GM23338 (cell line): Measurements from ENCODE around the gene P2RY12. TPM values are rescaled to one million over a fixed set of nuclear protein-coding genes. Genes with fewer than 3 reads are reported as not detected.

Source experiments
- ATAC-seq: fragments of 200-7000 bp; cut with Tn5 transposase; 3 replicates; pipeline ENCODE4 v1.9.1; 2020
- DNase-seq: peaks from one replicate; pipeline ENCODE4 v3.0.0-alpha.2; 2015; ENCODE audit warnings: low spot score
- H2AFZ ChIP-seq: fragments of 200-600 bp; sonication (generic); 2 replicates; pipeline ENCODE4 v1.8.0; 2016; ENCODE audit warnings: antibody characterized with exemption, mild to moderate bottlenecking, moderate library complexity
- H3F3A ChIP-seq: fragments of 200-600 bp; sonication (generic); replicated peaks from 2 replicates; pipeline ENCODE4 v1.8.0; 2017; ENCODE audit warnings: antibody characterized with exemption, mixed run types, low read depth
- H3K27ac ChIP-seq: fragments of 200-600 bp; sonication (generic); 2 replicates; pipeline ENCODE4 v1.6.1; 2016; ENCODE audit warnings: low read depth
- H3K27me3 ChIP-seq: fragments of 200-600 bp; sonication (generic); 2 replicates; pipeline ENCODE4 v1.8.0; 2016; ENCODE audit warnings: mild to moderate bottlenecking, mixed run types, moderate library complexity; ENCODE audit not compliant: insufficient read depth
- H3K36me3 ChIP-seq: fragments of 200-600 bp; sonication (generic); 2 replicates; pipeline ENCODE4 v1.8.0; 2016; ENCODE audit warnings: mild to moderate bottlenecking; ENCODE audit not compliant: insufficient read depth
- H3K4me1 ChIP-seq: fragments of 200-600 bp; sonication (generic); 2 replicates; pipeline ENCODE4 v1.8.0; 2016; ENCODE audit warnings: mild to moderate bottlenecking, moderate library complexity; ENCODE audit not compliant: insufficient read depth
- H3K4me2 ChIP-seq: fragments of 200-600 bp; sonication (generic); 2 replicates; pipeline ENCODE4 v1.7.1; 2017; ENCODE audit warnings: mixed run types
- H3K4me3 ChIP-seq: fragments of 200-600 bp; sonication (generic); 2 replicates; pipeline ENCODE4 v1.6.1; 2016; ENCODE audit warnings: mixed run types
- H3K79me2 ChIP-seq: fragments of 200-600 bp; sonication (generic); replicated peaks from 2 replicates; pipeline ENCODE4 v1.8.0; 2017; ENCODE audit warnings: mild to moderate bottlenecking; ENCODE audit not compliant: insufficient read depth
- H3K9me2 ChIP-seq: fragments of 200-600 bp; sonication (generic); 2 replicates; pipeline ENCODE4 v1.8.0; 2017; ENCODE audit not compliant: insufficient read depth
- H4K20me1 ChIP-seq: fragments of 200-600 bp; sonication (generic); replicated peaks from 2 replicates; pipeline ENCODE4 v1.8.0; 2017; ENCODE audit warnings: mild to moderate bottlenecking; ENCODE audit not compliant: insufficient read depth
- H3K27ac Mint-ChIP-seq: 2 replicates; pipeline ENCODE4 v1.8.0; 2020; ENCODE audit warnings: inconsistent platforms, mild to moderate bottlenecking, moderate library complexity, mixed read lengths
- H3K27me3 Mint-ChIP-seq: 3 replicates; pipeline ENCODE4 v1.8.0; 2022; ENCODE audit warnings: low read depth, mild to moderate bottlenecking, moderate library complexity, mixed read lengths, inconsistent platforms; ENCODE audit not compliant: insufficient read depth, poor library complexity
- H3K36me3 Mint-ChIP-seq: 3 replicates; pipeline ENCODE4 v1.8.0; 2021; ENCODE audit warnings: low read depth, mild to moderate bottlenecking, inconsistent platforms, moderate library complexity, mixed read lengths
- H3K4me1 Mint-ChIP-seq: 3 replicates; pipeline ENCODE4 v1.8.0; 2020; ENCODE audit warnings: mild to moderate bottlenecking, inconsistent platforms, mixed read lengths
- H3K4me3 Mint-ChIP-seq: 3 replicates; pipeline ENCODE4 v1.8.0; 2021; ENCODE audit warnings: moderate library complexity, mild to moderate bottlenecking, inconsistent platforms, mixed read lengths
- H3K9me3 Mint-ChIP-seq: 3 replicates; pipeline ENCODE4 v1.8.0; 2020; ENCODE audit warnings: moderate library complexity, mild to moderate bottlenecking, inconsistent platforms, mixed read lengths
- CREB1 ChIP-seq: fragments of 250-450 bp; sonication (Bioruptor Pico); IDR thresholded peaks from 2 replicates; pipeline ENCODE4 v1.5.0; 2020; ENCODE audit warnings: low read depth, mild to moderate bottlenecking, moderate library complexity
- EZH2 ChIP-seq: fragments of 200-600 bp; sonication (generic); IDR thresholded peaks from one replicate; pipeline ENCODE4 v1.8.0; 2017; ENCODE audit warnings: antibody characterized with exemption, mild to moderate bottlenecking, low read depth; ENCODE audit not compliant: unreplicated experiment
- EZH2phosphoT487 ChIP-seq: fragments of 200-600 bp; sonication (generic); IDR thresholded peaks from one replicate; pipeline ENCODE4 v1.8.1; 2018; ENCODE audit warnings: antibody characterized with exemption; ENCODE audit not compliant: unreplicated experiment
- JUNB ChIP-seq: IDR thresholded peaks from one replicate; pipeline ENCODE4 v1.6.1; 2016; ENCODE audit warnings: antibody characterized with exemption; ENCODE audit not compliant: unreplicated experiment
- NANOG ChIP-seq: IDR thresholded peaks from 2 replicates; pipeline ENCODE4 v1.6.1; 2016; ENCODE audit warnings: antibody characterized with exemption, borderline replicate concordance
- ZNF331 ChIP-seq: fragments of 250-450 bp; sonication (Bioruptor Pico); IDR thresholded peaks from 2 replicates; pipeline ENCODE4 v1.5.0; 2020; ENCODE audit warnings: low read depth, mild to moderate bottlenecking, moderate library complexity
- polyA plus RNA-seq: library from polyadenylated mRNA; unstranded; fragments of >200 nt; fragmentation: Nextera tagmentation; extraction: Ambion mirVana; gene quantifications from 2 replicates; pipeline ENCODE4 v1.2.1, GENCODE V29; 2016
- total RNA-seq: library from RNA; depleted of rRNA; stranded (reverse); fragments of >200 nt; shearing (Covaris generic); gene quantifications from 2 replicates; pipeline ENCODE4 v1.2.3, GENCODE V29; 2014
- TF ChIP-seq, protein P1 (sequence below): IDR thresholded peaks from one replicate; pipeline ENCODE4 v1.6.1; 2018; ENCODE audit warnings: antibody characterized with exemption; ENCODE audit not compliant: unreplicated experiment
- TF ChIP-seq, protein P2 (sequence below): IDR thresholded peaks from 2 replicates; pipeline ENCODE4 v1.6.1; 2016; ENCODE audit warnings: antibody characterized with exemption
- TF ChIP-seq, protein P3 (sequence below), 2 experiments: fragments of 200-600 bp in 1 of 2; sonication (generic) in 1 of 2; conservative IDR thresholded peaks; 2 replicates each; pipeline versions ENCODE4 v1.5.1 to v1.6.1; 2016 to 2017; ENCODE audit warnings: antibody characterized with exemption in 2 of 2, low read depth in 2 of 2, mild to moderate bottlenecking in 2 of 2, moderate library complexity in 1 of 2
- TF ChIP-seq, protein P4 (sequence below): fragments of 250-450 bp; sonication (Bioruptor Pico); IDR thresholded peaks from 2 replicates; pipeline ENCODE4 v1.5.0; 2020; ENCODE audit warnings: mild to moderate bottlenecking, moderate library complexity

The P2RY12 gene
- total and polyA plus RNA-seq, 2 experiments from 2014 or later, result 1.1 TPM; not detected in 1

DNA sequence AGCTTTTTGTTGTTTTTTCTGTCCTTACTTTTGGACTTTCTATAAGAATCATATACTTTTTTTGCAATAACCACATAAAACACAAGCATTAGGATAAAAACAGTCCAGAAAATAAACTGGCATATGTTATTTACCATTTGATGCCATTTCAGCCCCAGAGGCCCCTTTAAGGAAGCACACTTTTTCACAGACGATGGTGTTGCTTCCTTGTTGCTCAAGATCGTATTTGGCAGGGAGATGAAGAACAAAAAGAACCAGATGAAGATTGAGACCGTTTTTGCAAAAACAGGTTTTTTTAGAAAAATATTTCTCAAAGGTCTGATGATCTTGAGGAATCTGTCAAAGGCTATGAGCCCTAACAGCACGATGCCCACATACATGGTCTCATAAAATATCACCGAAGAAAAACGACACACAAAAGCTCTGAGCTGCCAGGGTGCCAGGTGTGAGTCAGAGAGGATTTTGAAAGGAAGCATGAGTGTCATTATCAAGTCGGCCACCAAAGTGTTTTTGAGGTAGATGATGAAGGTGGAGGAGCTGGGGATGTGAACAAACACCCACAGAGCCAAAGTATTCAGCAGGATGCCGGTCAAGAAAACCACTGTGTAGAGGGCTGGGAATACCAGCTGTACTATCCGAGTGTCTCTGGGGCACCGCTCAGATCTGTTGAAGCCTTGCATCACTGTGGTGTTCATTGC lies 56.1 kb downstream of the P2RY12 start:
- no peaks in the 10 kb centered on the region for H3K27me3 Mint-ChIP-seq
- no peaks in the 10 kb centered on the region for H3K36me3 Mint-ChIP-seq
- no peak overlapping the region for H3K27ac Mint-ChIP-seq
- H4K20me1 ChIP-seq, result no peaks in the 10 kb centered on the region
- no peak overlapping the region for H3K4me2 ChIP-seq
- H3K4me1 Mint-ChIP-seq, result peaks cover 15% of the 10 kb centered on the region
- TF ChIP-seq, protein P1, sequence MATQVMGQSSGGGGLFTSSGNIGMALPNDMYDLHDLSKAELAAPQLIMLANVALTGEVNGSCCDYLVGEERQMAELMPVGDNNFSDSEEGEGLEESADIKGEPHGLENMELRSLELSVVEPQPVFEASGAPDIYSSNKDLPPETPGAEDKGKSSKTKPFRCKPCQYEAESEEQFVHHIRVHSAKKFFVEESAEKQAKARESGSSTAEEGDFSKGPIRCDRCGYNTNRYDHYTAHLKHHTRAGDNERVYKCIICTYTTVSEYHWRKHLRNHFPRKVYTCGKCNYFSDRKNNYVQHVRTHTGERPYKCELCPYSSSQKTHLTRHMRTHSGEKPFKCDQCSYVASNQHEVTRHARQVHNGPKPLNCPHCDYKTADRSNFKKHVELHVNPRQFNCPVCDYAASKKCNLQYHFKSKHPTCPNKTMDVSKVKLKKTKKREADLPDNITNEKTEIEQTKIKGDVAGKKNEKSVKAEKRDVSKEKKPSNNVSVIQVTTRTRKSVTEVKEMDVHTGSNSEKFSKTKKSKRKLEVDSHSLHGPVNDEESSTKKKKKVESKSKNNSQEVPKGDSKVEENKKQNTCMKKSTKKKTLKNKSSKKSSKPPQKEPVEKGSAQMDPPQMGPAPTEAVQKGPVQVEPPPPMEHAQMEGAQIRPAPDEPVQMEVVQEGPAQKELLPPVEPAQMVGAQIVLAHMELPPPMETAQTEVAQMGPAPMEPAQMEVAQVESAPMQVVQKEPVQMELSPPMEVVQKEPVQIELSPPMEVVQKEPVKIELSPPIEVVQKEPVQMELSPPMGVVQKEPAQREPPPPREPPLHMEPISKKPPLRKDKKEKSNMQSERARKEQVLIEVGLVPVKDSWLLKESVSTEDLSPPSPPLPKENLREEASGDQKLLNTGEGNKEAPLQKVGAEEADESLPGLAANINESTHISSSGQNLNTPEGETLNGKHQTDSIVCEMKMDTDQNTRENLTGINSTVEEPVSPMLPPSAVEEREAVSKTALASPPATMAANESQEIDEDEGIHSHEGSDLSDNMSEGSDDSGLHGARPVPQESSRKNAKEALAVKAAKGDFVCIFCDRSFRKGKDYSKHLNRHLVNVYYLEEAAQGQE, result no peak
- TF ChIP-seq JUNB (no peak), CREB1 (CRISPR knock-in tag) (no peak), EZH2 (no peak), ZNF331 (CRISPR knock-in tag) (no peak), EZH2phosphoT487 (no peak), NANOG (no peak)
- TF ChIP-seq, protein P2, sequence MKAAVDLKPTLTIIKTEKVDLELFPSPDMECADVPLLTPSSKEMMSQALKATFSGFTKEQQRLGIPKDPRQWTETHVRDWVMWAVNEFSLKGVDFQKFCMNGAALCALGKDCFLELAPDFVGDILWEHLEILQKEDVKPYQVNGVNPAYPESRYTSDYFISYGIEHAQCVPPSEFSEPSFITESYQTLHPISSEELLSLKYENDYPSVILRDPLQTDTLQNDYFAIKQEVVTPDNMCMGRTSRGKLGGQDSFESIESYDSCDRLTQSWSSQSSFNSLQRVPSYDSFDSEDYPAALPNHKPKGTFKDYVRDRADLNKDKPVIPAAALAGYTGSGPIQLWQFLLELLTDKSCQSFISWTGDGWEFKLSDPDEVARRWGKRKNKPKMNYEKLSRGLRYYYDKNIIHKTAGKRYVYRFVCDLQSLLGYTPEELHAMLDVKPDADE, result no peak
- TF ChIP-seq, protein P3, sequence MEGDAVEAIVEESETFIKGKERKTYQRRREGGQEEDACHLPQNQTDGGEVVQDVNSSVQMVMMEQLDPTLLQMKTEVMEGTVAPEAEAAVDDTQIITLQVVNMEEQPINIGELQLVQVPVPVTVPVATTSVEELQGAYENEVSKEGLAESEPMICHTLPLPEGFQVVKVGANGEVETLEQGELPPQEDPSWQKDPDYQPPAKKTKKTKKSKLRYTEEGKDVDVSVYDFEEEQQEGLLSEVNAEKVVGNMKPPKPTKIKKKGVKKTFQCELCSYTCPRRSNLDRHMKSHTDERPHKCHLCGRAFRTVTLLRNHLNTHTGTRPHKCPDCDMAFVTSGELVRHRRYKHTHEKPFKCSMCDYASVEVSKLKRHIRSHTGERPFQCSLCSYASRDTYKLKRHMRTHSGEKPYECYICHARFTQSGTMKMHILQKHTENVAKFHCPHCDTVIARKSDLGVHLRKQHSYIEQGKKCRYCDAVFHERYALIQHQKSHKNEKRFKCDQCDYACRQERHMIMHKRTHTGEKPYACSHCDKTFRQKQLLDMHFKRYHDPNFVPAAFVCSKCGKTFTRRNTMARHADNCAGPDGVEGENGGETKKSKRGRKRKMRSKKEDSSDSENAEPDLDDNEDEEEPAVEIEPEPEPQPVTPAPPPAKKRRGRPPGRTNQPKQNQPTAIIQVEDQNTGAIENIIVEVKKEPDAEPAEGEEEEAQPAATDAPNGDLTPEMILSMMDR (conservative IDR thresholded peaks at IDR 0.05; ENCODE audit: low read depth in 2 of 2), result no peak
- TF ChIP-seq, protein P4, sequence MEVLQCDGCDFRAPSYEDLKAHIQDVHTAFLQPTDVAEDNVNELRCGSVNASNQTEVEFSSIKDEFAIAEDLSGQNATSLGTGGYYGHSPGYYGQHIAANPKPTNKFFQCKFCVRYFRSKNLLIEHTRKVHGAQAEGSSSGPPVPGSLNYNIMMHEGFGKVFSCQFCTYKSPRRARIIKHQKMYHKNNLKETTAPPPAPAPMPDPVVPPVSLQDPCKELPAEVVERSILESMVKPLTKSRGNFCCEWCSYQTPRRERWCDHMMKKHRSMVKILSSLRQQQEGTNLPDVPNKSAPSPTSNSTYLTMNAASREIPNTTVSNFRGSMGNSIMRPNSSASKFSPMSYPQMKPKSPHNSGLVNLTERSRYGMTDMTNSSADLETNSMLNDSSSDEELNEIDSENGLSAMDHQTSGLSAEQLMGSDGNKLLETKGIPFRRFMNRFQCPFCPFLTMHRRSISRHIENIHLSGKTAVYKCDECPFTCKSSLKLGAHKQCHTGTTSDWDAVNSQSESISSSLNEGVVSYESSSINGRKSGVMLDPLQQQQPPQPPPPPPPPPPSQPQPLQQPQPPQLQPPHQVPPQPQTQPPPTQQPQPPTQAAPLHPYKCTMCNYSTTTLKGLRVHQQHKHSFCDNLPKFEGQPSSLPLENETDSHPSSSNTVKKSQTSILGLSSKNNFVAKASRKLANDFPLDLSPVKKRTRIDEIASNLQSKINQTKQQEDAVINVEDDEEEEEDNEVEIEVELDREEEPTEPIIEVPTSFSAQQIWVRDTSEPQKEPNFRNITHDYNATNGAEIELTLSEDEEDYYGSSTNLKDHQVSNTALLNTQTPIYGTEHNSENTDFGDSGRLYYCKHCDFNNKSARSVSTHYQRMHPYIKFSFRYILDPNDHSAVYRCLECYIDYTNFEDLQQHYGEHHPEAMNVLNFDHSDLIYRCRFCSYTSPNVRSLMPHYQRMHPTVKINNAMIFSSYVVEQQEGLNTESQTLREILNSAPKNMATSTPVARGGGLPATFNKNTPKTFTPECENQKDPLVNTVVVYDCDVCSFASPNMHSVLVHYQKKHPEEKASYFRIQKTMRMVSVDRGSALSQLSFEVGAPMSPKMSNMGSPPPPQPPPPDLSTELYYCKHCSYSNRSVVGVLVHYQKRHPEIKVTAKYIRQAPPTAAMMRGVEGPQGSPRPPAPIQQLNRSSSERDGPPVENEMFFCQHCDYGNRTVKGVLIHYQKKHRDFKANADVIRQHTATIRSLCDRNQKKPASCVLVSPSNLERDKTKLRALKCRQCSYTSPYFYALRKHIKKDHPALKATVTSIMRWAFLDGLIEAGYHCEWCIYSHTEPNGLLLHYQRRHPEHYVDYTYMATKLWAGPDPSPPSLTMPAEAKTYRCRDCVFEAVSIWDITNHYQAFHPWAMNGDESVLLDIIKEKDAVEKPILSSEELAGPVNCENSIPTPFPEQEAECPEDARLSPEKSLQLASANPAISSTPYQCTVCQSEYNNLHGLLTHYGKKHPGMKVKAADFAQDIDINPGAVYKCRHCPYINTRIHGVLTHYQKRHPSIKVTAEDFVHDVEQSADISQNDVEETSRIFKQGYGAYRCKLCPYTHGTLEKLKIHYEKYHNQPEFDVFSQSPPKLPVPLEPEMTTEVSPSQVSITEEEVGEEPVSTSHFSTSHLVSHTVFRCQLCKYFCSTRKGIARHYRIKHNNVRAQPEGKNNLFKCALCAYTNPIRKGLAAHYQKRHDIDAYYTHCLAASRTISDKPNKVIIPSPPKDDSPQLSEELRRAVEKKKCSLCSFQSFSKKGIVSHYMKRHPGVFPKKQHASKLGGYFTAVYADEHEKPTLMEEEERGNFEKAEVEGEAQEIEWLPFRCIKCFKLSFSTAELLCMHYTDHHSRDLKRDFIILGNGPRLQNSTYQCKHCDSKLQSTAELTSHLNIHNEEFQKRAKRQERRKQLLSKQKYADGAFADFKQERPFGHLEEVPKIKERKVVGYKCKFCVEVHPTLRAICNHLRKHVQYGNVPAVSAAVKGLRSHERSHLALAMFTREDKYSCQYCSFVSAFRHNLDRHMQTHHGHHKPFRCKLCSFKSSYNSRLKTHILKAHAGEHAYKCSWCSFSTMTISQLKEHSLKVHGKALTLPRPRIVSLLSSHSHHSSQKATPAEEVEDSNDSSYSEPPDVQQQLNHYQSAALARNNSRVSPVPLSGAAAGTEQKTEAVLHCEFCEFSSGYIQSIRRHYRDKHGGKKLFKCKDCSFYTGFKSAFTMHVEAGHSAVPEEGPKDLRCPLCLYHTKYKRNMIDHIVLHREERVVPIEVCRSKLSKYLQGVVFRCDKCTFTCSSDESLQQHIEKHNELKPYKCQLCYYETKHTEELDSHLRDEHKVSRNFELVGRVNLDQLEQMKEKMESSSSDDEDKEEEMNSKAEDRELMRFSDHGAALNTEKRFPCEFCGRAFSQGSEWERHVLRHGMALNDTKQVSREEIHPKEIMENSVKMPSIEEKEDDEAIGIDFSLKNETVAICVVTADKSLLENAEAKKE (CRISPR knock-in tag), result no peak
- no peak overlapping the region for H3K27ac ChIP-seq
- no peak overlapping the region for H2AFZ ChIP-seq
- no peaks in the 10 kb centered on the region; the same call in 1 of the 2 replicates for H3K4me1 ChIP-seq
- no peaks in the 10 kb centered on the region for H3F3A ChIP-seq
- DNase-seq (no peak), ATAC-seq (no peak)
- no peak overlapping the region for H3K4me3 Mint-ChIP-seq
- no peaks in the 10 kb centered on the region for H3K36me3 ChIP-seq
- no peaks in the 10 kb centered on the region for H3K27me3 ChIP-seq
- H3K4me3 ChIP-seq, result no peak overlapping the region
- H3K79me2 ChIP-seq, result no peaks in the 10 kb centered on the region
- H3K9me3 Mint-ChIP-seq, result no peaks in the 10 kb centered on the region
- peaks cover 3% of the 10 kb centered on the region; the same call in 1 of the 2 replicates for H3K9me2 ChIP-seq
